ENCODE results near the gene KIF26B.

DNA sequence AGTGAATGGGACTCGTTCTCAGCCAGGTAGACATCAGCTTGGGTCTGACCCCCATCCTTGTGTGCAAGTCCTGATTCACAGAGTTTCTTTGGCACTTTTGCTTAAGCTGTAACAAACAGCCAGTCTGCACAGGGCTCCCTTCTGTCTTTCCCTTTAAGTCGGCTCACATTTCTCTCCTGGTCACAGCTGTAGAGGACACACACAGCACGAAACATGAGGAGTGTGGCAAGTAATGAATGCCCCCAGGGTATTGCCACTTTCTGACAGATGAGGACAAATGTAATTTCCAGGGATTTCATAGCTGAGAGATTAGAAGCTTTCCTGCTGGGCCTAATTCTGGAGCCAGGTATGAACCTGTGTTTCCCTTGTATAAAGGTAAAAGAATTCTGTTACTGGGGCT is 423.5 kb downstream of the KIF26B start:
- TF ChIP-seq, protein P1, sequence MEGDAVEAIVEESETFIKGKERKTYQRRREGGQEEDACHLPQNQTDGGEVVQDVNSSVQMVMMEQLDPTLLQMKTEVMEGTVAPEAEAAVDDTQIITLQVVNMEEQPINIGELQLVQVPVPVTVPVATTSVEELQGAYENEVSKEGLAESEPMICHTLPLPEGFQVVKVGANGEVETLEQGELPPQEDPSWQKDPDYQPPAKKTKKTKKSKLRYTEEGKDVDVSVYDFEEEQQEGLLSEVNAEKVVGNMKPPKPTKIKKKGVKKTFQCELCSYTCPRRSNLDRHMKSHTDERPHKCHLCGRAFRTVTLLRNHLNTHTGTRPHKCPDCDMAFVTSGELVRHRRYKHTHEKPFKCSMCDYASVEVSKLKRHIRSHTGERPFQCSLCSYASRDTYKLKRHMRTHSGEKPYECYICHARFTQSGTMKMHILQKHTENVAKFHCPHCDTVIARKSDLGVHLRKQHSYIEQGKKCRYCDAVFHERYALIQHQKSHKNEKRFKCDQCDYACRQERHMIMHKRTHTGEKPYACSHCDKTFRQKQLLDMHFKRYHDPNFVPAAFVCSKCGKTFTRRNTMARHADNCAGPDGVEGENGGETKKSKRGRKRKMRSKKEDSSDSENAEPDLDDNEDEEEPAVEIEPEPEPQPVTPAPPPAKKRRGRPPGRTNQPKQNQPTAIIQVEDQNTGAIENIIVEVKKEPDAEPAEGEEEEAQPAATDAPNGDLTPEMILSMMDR (IDR thresholded peaks at IDR 0.05): no peak
- TF ChIP-seq POLR2AphosphoS5 (IDR thresholded peaks at IDR 0.05): no peak

Measured in stomach (tissue), 4 donors.